Panc1 (cell line): ENCODE measurements around the gene HRH2. TPM values are rescaled to one million over a fixed set of nuclear protein-coding genes. Genes with fewer than 3 reads are reported as not detected.

Source experiments
- ATAC-seq: fragments of 200-7000 bp; cut with Tn5 transposase; 2 replicates; pipeline ENCODE4 v1.9.1; 2020; ENCODE audit warnings: mild to moderate bottlenecking, moderate library complexity
- BruUV-seq: library from RNA; stranded (reverse); fragments of 400-500 nt; replicated peaks from 2 replicates; lab custom pipeline; 2021; lab: Mats Ljungman, UMichigan
- CTCF ChIA-PET: fragments of 300-600 bp; sonication (Branson Sonifier 250); formaldehyde crosslinking; loops from one replicate; lab custom pipeline; 2022; ENCODE audit warnings: antibody characterized with exemption; lab: Charles Lee
- POLR2A ChIA-PET: fragments of 300-600 bp; sonication (Branson Sonifier 250); formaldehyde crosslinking; loops from one replicate; lab custom pipeline; 2022; ENCODE audit warnings: antibody characterized with exemption; lab: Charles Lee
- DNase-seq: peaks from one replicate; pipeline ENCODE4 v3.0.0-alpha.2; 2010; ENCODE audit warnings: low read depth, low spot score
- H3K27ac ChIP-seq: 2 replicates; pipeline ENCODE4 v1.5.1; 2011; ENCODE audit warnings: mild to moderate bottlenecking, low read length, inconsistent platforms
- H3K27me3 ChIP-seq: fragments of 200-500 bp; sonication (Bioruptor generic); 2 replicates; pipeline ENCODE4 v1.6.0; 2014; ENCODE audit warnings: low read length, inconsistent platforms; ENCODE audit not compliant: control insufficient read depth, insufficient read depth
- H3K36me3 ChIP-seq: fragments of 200-500 bp; sonication (Bioruptor generic); 2 replicates; pipeline ENCODE4 v1.5.1; 2014; ENCODE audit warnings: inconsistent platforms, mild to moderate bottlenecking, low read length, moderate library complexity; ENCODE audit not compliant: control insufficient read depth, insufficient read depth
- H3K4me1 ChIP-seq: 2 replicates; pipeline ENCODE4 v1.5.1; 2011; ENCODE audit warnings: inconsistent platforms, mild to moderate bottlenecking, low read length, moderate library complexity; ENCODE audit not compliant: control insufficient read depth, insufficient read depth
- H3K4me3 ChIP-seq, 2 experiments: 2 replicates each; pipeline ENCODE4 v1.5.1; 2011 to 2012; ENCODE audit warnings: low read depth in 2 of 2, low read length in 2 of 2, mild to moderate bottlenecking in 2 of 2, inconsistent platforms in 1 of 2, moderate library complexity in 1 of 2
- H3K9me3 ChIP-seq: fragments of 200-500 bp; sonication (Bioruptor generic); 2 replicates; pipeline ENCODE4 v1.5.1; 2014; ENCODE audit warnings: low read depth, mild to moderate bottlenecking, inconsistent platforms, low read length, moderate library complexity; ENCODE audit not compliant: control insufficient read depth, insufficient read depth
- CTCF ChIP-seq: fragments of 450-650 bp; IDR thresholded peaks from 2 replicates; pipeline ENCODE4 v1.5.1; 2017; ENCODE audit warnings: mild to moderate bottlenecking
- POLR2AphosphoS5 ChIP-seq: IDR thresholded peaks from 2 replicates; pipeline ENCODE4 v1.6.1; 2012; ENCODE audit warnings: mild to moderate bottlenecking, low read depth, low read length, moderate library complexity
- REST ChIP-seq, 2 experiments: IDR thresholded peaks; 2 replicates each; pipeline ENCODE4 v1.6.1; 2011 to 2012; ENCODE audit warnings: low read depth in 2 of 2, control low read depth in 1 of 2, low read length in 1 of 2, mild to moderate bottlenecking in 1 of 2, moderate library complexity in 1 of 2; ENCODE audit not compliant: insufficient read depth in 1 of 2
- SIN3A ChIP-seq: IDR thresholded peaks from 2 replicates; pipeline ENCODE4 v1.6.1; 2012; ENCODE audit warnings: low read depth, mild to moderate bottlenecking, low read length, moderate library complexity, borderline replicate concordance; ENCODE audit not compliant: insufficient read depth
- TCF7L2 ChIP-seq: IDR thresholded peaks from 2 replicates; pipeline ENCODE4 v1.6.1; 2011; ENCODE audit warnings: mild to moderate bottlenecking, low read depth, low read length, inconsistent platforms
- in situ Hi-C: cut with HindIII; loops from 2 replicates; pipeline ENCODE4 v1.10.0; 2016; ENCODE audit warnings: low sequenced_read_pairs, low pct_unique_long_range_greater_than_20kb
- intact Hi-C: fragments of 100-400 bp; cut with micrococcal nuclease; formaldehyde crosslinking; loops from one replicate; pipeline ENCODE4 v1.10.0; 2022; ENCODE audit not compliant: unreplicated experiment
- total RNA-seq: library from RNA; stranded (reverse); gene quantifications from one replicate; pipeline ENCODE4 v1.2.1, GENCODE V29; 2021; ENCODE audit not compliant: unreplicated experiment

Gene HRH2
- total RNA-seq, 1 experiment from 2014 or later = 0.33 TPM

GRCh38 chr5:175736652-175737051 lies 78.8 kb downstream of the HRH2 start:
- Histone ChIP-seq H3K4me1 (no peaks in the 10 kb centered on the region), H3K36me3 (no peaks in the 10 kb centered on the region), H3K4me3 (no peak overlapping the region), H3K27ac (no peak overlapping the region), H3K9me3 (no peaks in the 10 kb centered on the region; the same call in 1 of the 2 replicates), H3K27me3 (peaks cover 2% of the 10 kb centered on the region)
- ChIA-PET CTCF (no interaction called here), POLR2A (no interaction called here)
- DNase-seq = no peak
- no peak for TF ChIP-seq CTCF
- TF ChIP-seq REST (IDR thresholded peaks at IDR 0.05; ENCODE audit: insufficient read depth in 1 of 2, low read depth in 2 of 2, low read length in 1 of 2) = no peak
- TF ChIP-seq TCF7L2 = no peak
- no peak for TF ChIP-seq POLR2AphosphoS5
- no peak for TF ChIP-seq SIN3A
- BruUV-seq = no TSS peak
- no peak for ATAC-seq
- intact Hi-C loops (no loop called here), in situ Hi-C loops (no loop called here)

- no peak for ATAC-seq
- no TSS peak for BruUV-seq
Observed at GRCh38 chr5:175737481-175737880, 79.6 kb downstream of the HRH2 start.

More at GRCh38 chr5:175737481-175737880, 79.6 kb downstream of the HRH2 start:
- DNase-seq = no peak
- ChIA-PET POLR2A (no interaction called here), CTCF (no interaction called here)
- Histone ChIP-seq H3K9me3 (no peaks in the 10 kb centered on the region; the same call in 1 of the 2 replicates), H3K27me3 (peaks cover 2% of the 10 kb centered on the region), H3K36me3 (no peaks in the 10 kb centered on the region), H3K4me3 (no peak overlapping the region), H3K27ac (no peak overlapping the region), H3K4me1 (no peaks in the 10 kb centered on the region)
- in situ Hi-C loops = no loop called here
- intact Hi-C loops = no loop called here
- TF ChIP-seq REST (IDR thresholded peaks at IDR 0.05; ENCODE audit: insufficient read depth in 1 of 2, low read depth in 2 of 2, low read length in 1 of 2) (no peak), POLR2AphosphoS5 (no peak), SIN3A (no peak), TCF7L2 (no peak), CTCF (no peak)
